GM18499 (cell line): ENCODE data around the gene PTPN22.
A peak's percentile ranks its signal among the peaks of the same experiment; 100 is the strongest.

ENCODE experiments used
- ATAC-seq: cut with Tn5 transposase; IDR thresholded peaks from one replicate; pipeline ENCODE4 v1.9.1; 2021; ENCODE audit warnings: moderate number of reproducible peaks; ENCODE audit not compliant: insufficient read depth, unreplicated experiment

The PTPN22 gene

GRCh38 chr1:113871597-113872113, at the start of gene PTPN22:
PTPN22 (minus strand) TSS chr1:113871712.
- ATAC-seq = peak; percentile 76

- ATAC-seq = no peak
Measured at GRCh38 chr1:113918243-113918642, 46.7 kb upstream of the PTPN22 start.

- no peak for ATAC-seq
Measured at GRCh38 chr1:113917400-113918082, 46.0 kb upstream of the PTPN22 start.

- no peak for ATAC-seq
Measured at GRCh38 chr1:113916974-113917373, 45.5 kb upstream of the PTPN22 start.

- no peak for ATAC-seq
Measured at GRCh38 chr1:113913887-113914664, 42.6 kb upstream of the PTPN22 start.

- no peak for ATAC-seq
Measured at GRCh38 chr1:113913312-113913668, 41.8 kb upstream of the PTPN22 start.

GRCh38 chr1:113912594-113913311, 41.2 kb upstream of the PTPN22 start:
- ATAC-seq = no peak

GRCh38 chr1:113905435-113905861, 33.9 kb upstream of the PTPN22 start:
- ATAC-seq = no peak

- ATAC-seq = peak; percentile 83
Measured at GRCh38 chr1:113904674-113905434, 33.3 kb upstream of the PTPN22 start, which contains the start of the genes AP4B1 and DCLRE1B. AP4B1 (minus strand) TSS chr1:113904799; CDS start chr1:113904717, 82 bp downstream. DCLRE1B (plus strand) TSS chr1:113905326; CDS start chr1:113905587, 261 bp downstream.

- ATAC-seq = peak; percentile 11
Measured at GRCh38 chr1:113904293-113904673, 32.8 kb upstream of the PTPN22 start.

- ATAC-seq = no peak
Measured at GRCh38 chr1:113903501-113904292, 32.2 kb upstream of the PTPN22 start.

- no peak for ATAC-seq
Measured at GRCh38 chr1:113901191-113901590, 29.7 kb upstream of the PTPN22 start.

GRCh38 chr1:113899111-113899510, 27.6 kb upstream of the PTPN22 start:
- ATAC-seq = no peak

- ATAC-seq = no peak
Measured at GRCh38 chr1:113898241-113898814, 26.8 kb upstream of the PTPN22 start.

GRCh38 chr1:113895961-113896360, 24.4 kb upstream of the PTPN22 start:
- no peak for ATAC-seq

- no peak for ATAC-seq
Measured at GRCh38 chr1:113895098-113895497, 23.6 kb upstream of the PTPN22 start.

- no peak for ATAC-seq
Measured at GRCh38 chr1:113893267-113893666, 21.8 kb upstream of the PTPN22 start.

GRCh38 chr1:113891631-113892220, 20.2 kb upstream of the PTPN22 start:
- no peak for ATAC-seq

GRCh38 chr1:113890816-113891215, 19.3 kb upstream of the PTPN22 start:
- ATAC-seq = no peak
